ENCODE data around the gene FADD.

FADD gene

DNA sequence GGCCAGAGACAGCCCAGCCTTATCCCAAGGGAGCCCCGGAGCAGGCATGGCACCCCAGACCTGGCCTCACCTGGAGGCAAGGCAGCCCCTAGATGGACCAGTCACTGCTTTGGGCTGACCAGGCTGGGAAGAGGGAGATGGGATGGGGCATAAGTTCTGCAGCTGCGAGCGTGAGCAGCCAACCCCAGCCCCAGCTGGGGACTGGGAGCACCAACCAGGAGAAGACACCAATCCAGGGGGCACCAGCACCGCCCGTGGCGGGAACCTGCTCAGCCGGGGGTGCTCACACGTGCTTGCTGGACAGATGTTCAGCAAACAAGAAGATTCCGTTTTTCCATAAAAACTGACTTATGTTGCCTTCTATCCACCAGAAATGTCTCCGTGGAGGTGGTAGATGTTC is 16.2 kb upstream of the FADD start:
- Histone ChIP-seq H4K20me1 (ENCODE audit: low read depth, low read length) (no peaks in the 10 kb centered on the region), H3K27ac (ENCODE audit: low read depth, low read length) (no peak overlapping the region)

DNA sequence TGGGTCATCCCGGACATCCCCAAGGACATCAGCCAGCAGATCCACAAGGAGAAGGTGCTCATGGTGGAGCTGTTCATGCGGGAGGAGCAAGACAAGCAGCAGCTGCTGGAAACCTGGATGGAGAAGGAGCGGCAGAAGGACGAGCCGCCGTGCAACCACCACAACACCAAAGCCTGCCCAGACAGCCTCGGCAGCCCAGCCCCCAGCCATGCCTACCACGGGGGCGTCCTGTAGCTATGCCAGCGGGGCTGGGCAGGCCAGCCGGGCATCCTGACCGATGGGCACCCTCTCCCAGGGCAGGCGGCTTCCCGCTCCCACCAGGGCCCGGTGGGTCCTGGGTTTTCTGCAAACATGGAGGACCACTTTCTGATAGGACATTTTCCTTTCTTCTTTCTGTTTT is 15.3 kb upstream of the FADD start:
- no peaks in the 10 kb centered on the region for H3F3A ChIP-seq (ENCODE audit: insufficient read depth)
- H3K9me3 ChIP-seq (ENCODE audit: insufficient read depth, low read length) = no peaks in the 10 kb centered on the region
- H3K27me3 ChIP-seq (ENCODE audit: low read length) = no peaks in the 10 kb centered on the region
- no peak overlapping the region for H3K4me3 ChIP-seq (ENCODE audit: insufficient read depth, low read length, poor library complexity, severe bottlenecking)
- H3K9ac ChIP-seq (ENCODE audit: low read length) = no peak overlapping the region
- no peaks in the 10 kb centered on the region for H3K9me2 ChIP-seq (replicated peaks; ENCODE audit: insufficient read depth, low read length)
- H2AFZ ChIP-seq (ENCODE audit: low read depth, low read length, severe bottlenecking) = no peak overlapping the region
- TF ChIP-seq, protein P1, sequence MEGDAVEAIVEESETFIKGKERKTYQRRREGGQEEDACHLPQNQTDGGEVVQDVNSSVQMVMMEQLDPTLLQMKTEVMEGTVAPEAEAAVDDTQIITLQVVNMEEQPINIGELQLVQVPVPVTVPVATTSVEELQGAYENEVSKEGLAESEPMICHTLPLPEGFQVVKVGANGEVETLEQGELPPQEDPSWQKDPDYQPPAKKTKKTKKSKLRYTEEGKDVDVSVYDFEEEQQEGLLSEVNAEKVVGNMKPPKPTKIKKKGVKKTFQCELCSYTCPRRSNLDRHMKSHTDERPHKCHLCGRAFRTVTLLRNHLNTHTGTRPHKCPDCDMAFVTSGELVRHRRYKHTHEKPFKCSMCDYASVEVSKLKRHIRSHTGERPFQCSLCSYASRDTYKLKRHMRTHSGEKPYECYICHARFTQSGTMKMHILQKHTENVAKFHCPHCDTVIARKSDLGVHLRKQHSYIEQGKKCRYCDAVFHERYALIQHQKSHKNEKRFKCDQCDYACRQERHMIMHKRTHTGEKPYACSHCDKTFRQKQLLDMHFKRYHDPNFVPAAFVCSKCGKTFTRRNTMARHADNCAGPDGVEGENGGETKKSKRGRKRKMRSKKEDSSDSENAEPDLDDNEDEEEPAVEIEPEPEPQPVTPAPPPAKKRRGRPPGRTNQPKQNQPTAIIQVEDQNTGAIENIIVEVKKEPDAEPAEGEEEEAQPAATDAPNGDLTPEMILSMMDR (IDR thresholded peaks at IDR 0.05; ENCODE audit: insufficient read depth, low read length, poor library complexity, severe bottlenecking) = no peak
- TF ChIP-seq EZH2phosphoT487 (conservative IDR thresholded peaks at IDR 0.05; ENCODE audit: low read length) = no peak
- H3K79me2 ChIP-seq (ENCODE audit: insufficient read depth, low read length) = no peaks in the 10 kb centered on the region
- H4K20me1 ChIP-seq (ENCODE audit: low read depth, low read length) = no peaks in the 10 kb centered on the region
- no peak overlapping the region for H3K27ac ChIP-seq (ENCODE audit: low read depth, low read length)
- H3K4me2 ChIP-seq (ENCODE audit: low read depth, low read length, poor library complexity, severe bottlenecking) = no peak overlapping the region
- no peaks in the 10 kb centered on the region for H3K36me3 ChIP-seq (ENCODE audit: low read length)

More for the DNA sequence above, 16.2 kb upstream of the FADD start:
- no peaks in the 10 kb centered on the region for H3K79me2 ChIP-seq (ENCODE audit: insufficient read depth, low read length)
- no peaks in the 10 kb centered on the region for H3K9me3 ChIP-seq (ENCODE audit: insufficient read depth, low read length)
- no peaks in the 10 kb centered on the region for H3F3A ChIP-seq (ENCODE audit: insufficient read depth)
- no peaks in the 10 kb centered on the region for H3K36me3 ChIP-seq (ENCODE audit: low read length)
- no peak overlapping the region for H3K4me2 ChIP-seq (ENCODE audit: low read depth, low read length, poor library complexity, severe bottlenecking)
- H3K9me2 ChIP-seq (replicated peaks; ENCODE audit: insufficient read depth, low read length) = no peaks in the 10 kb centered on the region
- H3K4me3 ChIP-seq (ENCODE audit: insufficient read depth, low read length, poor library complexity, severe bottlenecking) = no peak overlapping the region
- no peaks in the 10 kb centered on the region for H3K27me3 ChIP-seq (ENCODE audit: low read length)
- no peak overlapping the region for H3K9ac ChIP-seq (ENCODE audit: low read length)
- no peak overlapping the region for H2AFZ ChIP-seq (ENCODE audit: low read depth, low read length, severe bottlenecking)
- TF ChIP-seq, protein P1 (IDR thresholded peaks at IDR 0.05; ENCODE audit: insufficient read depth, low read length, poor library complexity, severe bottlenecking) = no peak
- no peak for TF ChIP-seq EZH2phosphoT487 (conservative IDR thresholded peaks at IDR 0.05; ENCODE audit: low read length)

DNA sequence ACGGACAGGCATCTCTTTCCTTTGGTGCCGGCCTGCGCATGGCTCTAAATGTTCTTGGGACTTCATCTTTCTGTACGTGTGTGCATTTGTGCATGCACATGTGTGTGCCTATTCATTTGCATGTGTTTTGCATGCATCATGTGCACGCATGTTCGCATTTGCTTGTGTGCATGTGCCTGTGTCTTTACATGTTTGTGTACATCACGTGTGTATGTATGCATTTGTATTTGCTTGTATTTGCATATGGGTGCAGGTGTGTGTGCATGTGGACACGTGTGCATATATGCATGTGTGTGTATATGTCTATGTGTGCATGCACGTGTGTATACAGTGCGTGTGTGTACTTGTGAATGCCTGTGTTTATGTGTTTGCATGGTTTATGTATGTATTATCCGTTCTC is 13.5 kb upstream of the FADD start:
- Histone ChIP-seq H3F3A (ENCODE audit: insufficient read depth) (no peaks in the 10 kb centered on the region), H3K27ac (ENCODE audit: low read depth, low read length) (no peak overlapping the region), H2AFZ (ENCODE audit: low read depth, low read length, severe bottlenecking) (no peak overlapping the region), H3K36me3 (ENCODE audit: low read length) (no peaks in the 10 kb centered on the region), H3K79me2 (ENCODE audit: insufficient read depth, low read length) (no peaks in the 10 kb centered on the region), H4K20me1 (ENCODE audit: low read depth, low read length) (no peaks in the 10 kb centered on the region), H3K9ac (ENCODE audit: low read length) (no peak overlapping the region), H3K4me3 (ENCODE audit: insufficient read depth, low read length, poor library complexity, severe bottlenecking) (no peak overlapping the region), H3K4me2 (ENCODE audit: low read depth, low read length, poor library complexity, severe bottlenecking) (no peak overlapping the region), H3K9me2 (replicated peaks; ENCODE audit: insufficient read depth, low read length) (no peaks in the 10 kb centered on the region), H3K9me3 (ENCODE audit: insufficient read depth, low read length) (no peaks in the 10 kb centered on the region), H3K27me3 (ENCODE audit: low read length) (no peaks in the 10 kb centered on the region)
- no peak for TF ChIP-seq EZH2phosphoT487 (conservative IDR thresholded peaks at IDR 0.05; ENCODE audit: low read length)
- TF ChIP-seq, protein P1 (IDR thresholded peaks at IDR 0.05; ENCODE audit: insufficient read depth, low read length, poor library complexity, severe bottlenecking) = no peak
